Breast epithelium (tissue), 3 donors: ENCODE results near the gene BABAM1.

ENCODE experiments used
- CTCF ChIP-seq, 3 donors: fragments of 450-650 bp; IDR thresholded peaks; one replicate each; pipeline ENCODE4 v1.5.1; 2016 to 2017; ENCODE audit warnings: antibody characterized with exemption in 3 of 3, mild to moderate bottlenecking in 3 of 3, moderate library complexity in 3 of 3
- POLR2AphosphoS5 ChIP-seq, 3 donors: sonication (generic); formaldehyde crosslinking; IDR thresholded peaks; one replicate each; pipeline ENCODE4 v1.6.1; 2017; ENCODE audit warnings: antibody characterized with exemption in 3 of 3

DNA sequence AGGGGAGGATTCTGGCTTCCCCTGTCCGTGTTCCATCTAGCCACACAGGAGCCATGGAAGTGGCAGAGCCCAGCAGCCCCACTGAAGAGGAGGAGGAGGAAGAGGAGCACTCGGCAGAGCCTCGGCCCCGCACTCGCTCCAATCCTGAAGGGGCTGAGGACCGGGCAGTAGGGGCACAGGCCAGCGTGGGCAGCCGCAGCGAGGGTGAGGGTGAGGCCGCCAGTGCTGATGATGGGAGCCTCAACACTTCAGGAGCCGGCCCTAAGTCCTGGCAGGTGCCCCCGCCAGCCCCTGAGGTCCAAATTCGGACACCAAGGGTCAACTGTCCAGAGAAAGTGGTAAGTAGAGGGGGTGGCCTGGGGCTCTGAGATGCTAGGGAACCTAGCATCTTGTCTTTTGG, 1.5 kb downstream of the BABAM1 start:
- TF ChIP-seq POLR2AphosphoS5 (IDR thresholded peaks at IDR 0.05) (no peak), CTCF (IDR thresholded peaks at IDR 0.05) (no peak)
